SH-SY5Y (cell line): ENCODE results near the gene GGPS1.

Experiments used
- GATA2 ChIP-seq: IDR thresholded peaks from 2 replicates; pipeline ENCODE4 v1.6.1; 2011; ENCODE audit warnings: mild to moderate bottlenecking, low read depth, low read length
- GATA3 ChIP-seq: IDR thresholded peaks from 2 replicates; pipeline ENCODE4 v1.6.1; 2011; ENCODE audit warnings: low read depth, mild to moderate bottlenecking, low read length, moderate library complexity

GRCh38 chr1:235391874-235392273 is 63.5 kb downstream of the GGPS1 start:
- no peak for TF ChIP-seq GATA2
- TF ChIP-seq GATA3, result no peak
